Endothelial cell of umbilical vein (primary cell): Measurements from ENCODE around the gene PRSS56. TPM values are rescaled to one million over a fixed set of nuclear protein-coding genes. Genes with fewer than 3 reads are reported as not detected.

ENCODE experiments used
- BruUV-seq: library from RNA; stranded (reverse); fragments of 400-500 nt; replicated peaks from 2 replicates; lab custom pipeline; 2021; lab: Mats Ljungman, UMichigan
- CTCF ChIA-PET: fragments of 300-600, 350-600 bp; sonication (Branson Sonifier 250); formaldehyde crosslinking; loops from one replicate; lab custom pipeline; 2021; ENCODE audit warnings: antibody characterized with exemption, inconsistent platforms; lab: Charles Lee
- POLR2A ChIA-PET: fragments of 300-600, 350-600 bp; sonication (Branson Sonifier 250); formaldehyde crosslinking; loops from one replicate; lab custom pipeline; 2021; ENCODE audit warnings: antibody characterized with exemption, inconsistent platforms; lab: Charles Lee
- DNase-seq: peaks from one replicate; pipeline ENCODE4 v3.0.0-alpha.2; 2011; ENCODE audit warnings: low read depth, low spot score
- FAIRE-seq: peaks from 2 replicates; lab custom pipeline; 2011; peaks lifted over from hg19 to GRCh38; lab: Jason Lieb, UNC
- H2AFZ ChIP-seq: 2 replicates; pipeline ENCODE4 v1.6.0; 2012; ENCODE audit warnings: low read depth, low read length, control low read depth, inconsistent platforms
- H3K27ac ChIP-seq: 2 replicates; pipeline ENCODE4 v1.5.1; 2011; ENCODE audit warnings: low read depth, mild to moderate bottlenecking, control low read depth, low read length, moderate library complexity; ENCODE audit not compliant: insufficient read depth
- H3K27me3 ChIP-seq, 2 experiments: 2 replicates each; pipeline versions ENCODE4 v1.6.0 to v1.6.1; 2011; ENCODE audit warnings: low read length in 2 of 2, mixed read lengths in 1 of 2; ENCODE audit not compliant: control insufficient read depth in 2 of 2, insufficient read depth in 2 of 2
- H3K36me3 ChIP-seq, 2 experiments: 2 replicates in 1 of 2; 3 replicates in 1 of 2; pipeline ENCODE4 v1.5.1; 2011; ENCODE audit warnings: low read length in 2 of 2, mild to moderate bottlenecking in 1 of 2, moderate library complexity in 1 of 2; ENCODE audit not compliant: control insufficient read depth in 2 of 2, insufficient read depth in 2 of 2; ENCODE audit errors: extremely low read depth in 1 of 2
- H3K4me1 ChIP-seq: 3 replicates; pipeline ENCODE4 v1.5.1; 2011; ENCODE audit warnings: mild to moderate bottlenecking, low read length; ENCODE audit not compliant: control insufficient read depth, insufficient read depth; ENCODE audit errors: extremely low read depth
- H3K4me2 ChIP-seq: 2 replicates; pipeline ENCODE4 v1.6.1; 2011; ENCODE audit warnings: low read length, control low read depth, mixed read lengths; ENCODE audit not compliant: insufficient read depth
- H3K4me3 ChIP-seq, 3 experiments: fragments of 200-600 bp in 1 of 3; sonication (generic), shearing (Covaris generic) in 1 of 3; replicated peaks in 1 of 3; 2 replicates each; pipeline ENCODE4 v1.5.1; 2011 to 2016; ENCODE audit warnings: control low read depth in 3 of 3, low read length in 3 of 3, mild to moderate bottlenecking in 2 of 3, inconsistent platforms in 1 of 3, low read depth in 1 of 3, moderate library complexity in 1 of 3; ENCODE audit not compliant: insufficient read depth in 1 of 3
- H3K79me2 ChIP-seq: 2 replicates; pipeline ENCODE4 v1.6.0; 2012; ENCODE audit warnings: low read length, inconsistent platforms; ENCODE audit not compliant: control insufficient read depth, insufficient read depth
- H3K9ac ChIP-seq: replicated peaks from 2 replicates; pipeline ENCODE3; 2011; ENCODE audit warnings: low read length, control low read depth; ENCODE audit not compliant: insufficient read depth; ENCODE audit errors: extremely low read depth
- H3K9me1 ChIP-seq: replicated peaks from 3 replicates; pipeline ENCODE4 v1.6.0; 2011; ENCODE audit warnings: mild to moderate bottlenecking, low read length; ENCODE audit not compliant: control insufficient read depth, insufficient read depth; ENCODE audit errors: extremely low read depth
- H3K9me3 ChIP-seq: replicated peaks from 2 replicates; pipeline ENCODE4 v1.5.1; 2012; ENCODE audit warnings: low read length, inconsistent platforms; ENCODE audit not compliant: control insufficient read depth, insufficient read depth
- H4K20me1 ChIP-seq: replicated peaks from 2 replicates; pipeline ENCODE3; 2011; ENCODE audit warnings: mild to moderate bottlenecking, low read length; ENCODE audit not compliant: control insufficient read depth, insufficient read depth; ENCODE audit errors: extremely low read depth
- CTCF ChIP-seq, 2 donors: IDR thresholded peaks; 1 replicate in 1 of 2; 2 replicates in 1 of 2; pipeline ENCODE4 v1.5.1; 2011; ENCODE audit warnings: low read length in 2 of 2, mild to moderate bottlenecking in 2 of 2, moderate library complexity in 2 of 2, control low read depth in 1 of 2, inconsistent platforms in 1 of 2, low read depth in 1 of 2; ENCODE audit not compliant: insufficient read depth in 1 of 2; ENCODE audit errors: extremely low read depth in 1 of 2
- EZH2 ChIP-seq: IDR thresholded peaks from 2 replicates; pipeline ENCODE4 v1.6.1; 2012; ENCODE audit warnings: borderline replicate concordance, low read depth, mild to moderate bottlenecking, moderate library complexity, low read length, inconsistent platforms; ENCODE audit not compliant: severe bottlenecking
- FOS ChIP-seq: IDR thresholded peaks from 2 replicates; pipeline ENCODE4 v1.6.1; 2011; ENCODE audit warnings: mild to moderate bottlenecking, low read length, moderate library complexity, borderline replicate concordance; ENCODE audit not compliant: insufficient read depth
- GATA2 ChIP-seq: IDR thresholded peaks from 2 replicates; pipeline ENCODE4 v1.7.0; 2011; ENCODE audit warnings: low read depth, mild to moderate bottlenecking, moderate library complexity, mixed read lengths, low read length; ENCODE audit not compliant: insufficient read length, insufficient read depth
- JUN ChIP-seq: IDR thresholded peaks from 2 replicates; pipeline ENCODE4 v1.6.1; 2011; ENCODE audit warnings: borderline replicate concordance, low read depth; ENCODE audit not compliant: insufficient read length, insufficient read depth
- MAX ChIP-seq: IDR thresholded peaks from 2 replicates; pipeline ENCODE4 v1.6.1; 2011; ENCODE audit not compliant: insufficient read depth, insufficient read length
- MYC ChIP-seq: IDR thresholded peaks from one replicate; pipeline ENCODE4 v1.6.1; 2011; ENCODE audit warnings: mild to moderate bottlenecking, low read depth, low read length
- POLR2A ChIP-seq: IDR thresholded peaks from 2 replicates; pipeline ENCODE4 v1.6.1; 2012; ENCODE audit warnings: low read depth, mild to moderate bottlenecking, control low read depth, low read length
- POLR2AphosphoS5 ChIP-seq: IDR thresholded peaks from 2 replicates; pipeline ENCODE4 v1.6.1; 2012; ENCODE audit warnings: low read depth, mild to moderate bottlenecking, control low read depth, low read length, moderate library complexity; ENCODE audit not compliant: insufficient read depth
- dilution Hi-C: fragments of 300-500 bp; cut with MboI; formaldehyde crosslinking; loops from one replicate; pipeline ENCODE4 v1.15.0; 2019; ENCODE audit warnings: low sequenced_read_pairs; ENCODE audit not compliant: extremely low pct_ligation_motif_present
- intact Hi-C: fragments of 100-400 bp; cut with micrococcal nuclease; formaldehyde crosslinking; loops from one replicate; pipeline ENCODE4 v1.10.0; 2022
- polyA plus RNA-seq, 4 experiments: library from polyadenylated mRNA; depleted of rRNA in 3 of 4; stranded (reverse) in 3 of 4; unstranded in 1 of 4; fragments of >200 nt; gene quantifications; 2 replicates each; pipeline versions ENCODE4 v1.2.1 to v1.2.3, GENCODE V29; 2011 to 2012; ENCODE audit warnings: missing spikeins in 1 of 4
- total RNA-seq: library from RNA; stranded (reverse); gene quantifications from 2 replicates; pipeline ENCODE4 v1.2.3, GENCODE V29; 2021

The PRSS56 gene
- total and polyA plus RNA-seq, 2 donors (not counting 3 experiments of a cell fraction or from before 2014, with no cell fraction given): not detected

- Histone ChIP-seq H3K4me1 (no peaks in the 10 kb centered on the region), H3K36me3 (no peaks in the 10 kb centered on the region), H3K27ac (no peak overlapping the region), H3K27me3 (peaks cover 0 to 5% of the 10 kb centered on the region in 2 experiments), H2AFZ (no peak overlapping the region), H3K9me3 (no peaks in the 10 kb centered on the region), H3K79me2 (no peaks in the 10 kb centered on the region), H3K4me3 (no peak overlapping the region), H4K20me1 (no peaks in the 10 kb centered on the region), H3K9me1 (no peaks in the 10 kb centered on the region), H3K9ac (no peak overlapping the region), H3K4me2 (no peak overlapping the region)
- dilution Hi-C loops (no loop called here), intact Hi-C loops (no loop called here)
- FAIRE-seq (no peak), DNase-seq (no peak)
- ChIA-PET POLR2A (no interaction called here), CTCF (interaction anchor here (1.2 kb wide), 1 partner anchor 14 kb away, joined by 3 read pairs; no protein-coding TSS in a partner anchor)
- TF ChIP-seq MAX: no peak
- TF ChIP-seq JUN: no peak
- no peak for TF ChIP-seq EZH2
- no peak for TF ChIP-seq FOS
- no peak for TF ChIP-seq POLR2A
- no peak for TF ChIP-seq GATA2
- TF ChIP-seq MYC: no peak
- TF ChIP-seq POLR2AphosphoS5: no peak
- no peak for TF ChIP-seq CTCF (IDR thresholded peaks at IDR 0.05; ENCODE audit: extremely low read depth in 1 of 2, insufficient read depth in 1 of 2, low read depth in 1 of 2, low read length in 2 of 2)
- no TSS peak for BruUV-seq
Observed at GRCh38 chr2:232478571-232479340, 41.4 kb upstream of the PRSS56 start.
